HG03060 (cell line): ENCODE results near the gene AKAP9.
"Not testable (repeated sequence)": the region's sequence is repeated elsewhere in the genome, so short reads cannot be mapped to it uniquely, and the experiment has no call there.

Source experiments
- ATAC-seq: cut with Tn5 transposase; IDR thresholded peaks from one replicate; pipeline ENCODE4 v1.9.1; 2021; ENCODE audit warnings: low read depth, moderate number of reproducible peaks; ENCODE audit not compliant: unreplicated experiment

The AKAP9 gene

DNA sequence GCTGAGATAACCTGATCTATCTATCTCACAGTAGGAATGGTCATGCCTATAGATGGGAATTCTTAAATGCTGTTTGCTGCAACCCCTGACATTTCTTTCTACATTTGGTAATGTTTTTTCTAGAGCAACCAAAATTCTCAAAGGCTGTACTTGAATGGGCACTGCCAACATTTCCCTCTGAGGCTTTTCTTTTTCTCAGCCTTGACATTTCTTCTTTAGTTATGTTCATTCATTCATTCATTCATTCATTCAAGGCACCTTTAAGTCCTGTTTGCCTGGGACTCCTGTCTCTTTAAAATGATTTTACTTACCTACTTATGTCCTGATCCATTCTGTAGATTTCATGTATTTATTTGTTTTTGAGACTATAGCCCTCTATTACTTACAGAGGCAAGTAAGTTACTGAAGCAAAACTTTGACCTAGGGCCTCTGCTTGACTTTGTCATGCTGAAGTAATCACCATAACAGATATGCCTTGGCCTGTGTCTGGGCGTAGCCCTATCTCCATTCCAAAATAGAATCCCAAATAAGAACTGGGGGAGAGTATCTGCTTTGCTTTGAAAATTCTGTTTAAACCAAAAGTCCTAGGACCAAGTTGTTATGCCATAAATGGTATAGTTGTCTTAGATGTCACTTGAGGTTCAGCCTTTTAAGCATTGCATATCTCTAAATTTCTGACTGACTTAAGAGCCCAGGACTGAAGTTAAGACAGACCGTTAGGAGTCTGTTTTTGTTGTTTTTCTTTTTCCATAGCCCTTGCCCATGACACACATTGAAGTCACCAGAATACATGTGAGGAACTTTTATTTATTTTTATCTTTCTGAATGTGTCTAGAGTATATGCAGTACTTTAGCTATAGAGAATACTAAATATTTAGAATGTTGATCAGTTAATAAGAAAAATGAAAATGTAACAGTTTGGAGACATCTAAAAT, 59.2 kb downstream of the AKAP9 start:
- no peak for ATAC-seq

DNA sequence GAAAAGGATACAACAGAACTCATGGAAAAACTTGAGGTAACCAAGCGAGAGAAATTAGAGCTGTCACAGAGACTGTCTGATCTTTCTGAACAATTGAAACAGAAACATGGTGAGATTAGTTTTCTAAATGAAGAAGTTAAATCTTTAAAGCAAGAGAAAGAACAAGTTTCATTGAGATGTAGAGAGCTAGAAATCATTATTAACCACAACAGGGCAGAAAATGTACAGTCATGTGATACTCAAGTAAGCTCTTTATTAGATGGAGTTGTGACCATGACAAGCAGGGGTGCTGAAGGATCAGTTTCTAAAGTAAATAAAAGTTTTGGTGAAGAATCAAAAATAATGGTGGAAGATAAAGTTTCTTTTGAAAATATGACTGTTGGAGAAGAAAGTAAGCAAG, 62.1 kb downstream of the AKAP9 start:
- ATAC-seq: no peak

GRCh38 chr7:92006046-92006445, 65.4 kb downstream of the AKAP9 start:
- no peak for ATAC-seq

- no peak for ATAC-seq
These were observed 69.6 kb downstream of the AKAP9 start for GRCh38 chr7:92010215-92010614.

GRCh38 chr7:92013611-92014010, 72.9 kb downstream of the AKAP9 start:
- no peak for ATAC-seq

DNA sequence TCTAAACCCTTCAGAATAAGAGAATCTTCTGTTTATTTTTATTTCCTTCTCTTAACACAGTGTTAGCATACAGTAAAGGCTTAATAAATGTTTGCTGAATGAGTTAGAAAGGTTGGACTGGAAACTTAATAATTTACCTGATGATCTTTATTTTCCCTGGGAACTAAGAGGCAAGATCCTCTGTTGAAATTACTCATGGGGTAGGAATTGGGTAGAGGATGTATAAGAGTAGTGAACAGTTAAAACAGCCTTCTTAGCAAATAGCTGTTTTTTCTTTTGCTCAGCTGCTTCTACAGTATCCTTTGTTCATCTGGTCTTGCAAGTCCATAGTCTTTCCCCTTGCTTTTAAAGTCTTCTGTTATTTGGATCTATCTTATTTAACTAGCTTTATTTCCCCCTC, 80.0 kb downstream of the AKAP9 start:
- no peak for ATAC-seq

GRCh38 chr7:92025260-92025659, 84.6 kb downstream of the AKAP9 start:
- ATAC-seq: no peak

DNA sequence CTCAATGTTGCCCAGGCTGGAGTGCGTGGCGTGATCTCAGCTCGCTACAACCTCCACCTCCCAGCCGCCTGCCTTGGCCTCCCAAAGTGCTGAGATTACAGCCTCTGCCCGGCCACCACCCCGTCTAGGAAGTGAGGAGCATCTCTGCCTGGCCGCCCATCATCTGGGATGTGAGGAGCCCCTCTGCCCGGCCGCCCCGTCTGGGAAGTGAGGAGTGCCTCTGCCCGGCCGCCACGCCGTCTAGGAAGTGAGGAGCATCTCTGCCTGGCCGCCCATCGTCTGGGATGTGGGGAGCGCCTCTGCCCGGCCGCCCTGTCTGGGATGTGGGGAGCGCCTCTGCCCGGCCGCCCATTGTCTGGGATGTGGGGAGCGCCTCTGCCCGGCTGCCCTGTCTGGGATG, 86.0 kb downstream of the AKAP9 start:
- not testable (repeated sequence) for ATAC-seq

DNA sequence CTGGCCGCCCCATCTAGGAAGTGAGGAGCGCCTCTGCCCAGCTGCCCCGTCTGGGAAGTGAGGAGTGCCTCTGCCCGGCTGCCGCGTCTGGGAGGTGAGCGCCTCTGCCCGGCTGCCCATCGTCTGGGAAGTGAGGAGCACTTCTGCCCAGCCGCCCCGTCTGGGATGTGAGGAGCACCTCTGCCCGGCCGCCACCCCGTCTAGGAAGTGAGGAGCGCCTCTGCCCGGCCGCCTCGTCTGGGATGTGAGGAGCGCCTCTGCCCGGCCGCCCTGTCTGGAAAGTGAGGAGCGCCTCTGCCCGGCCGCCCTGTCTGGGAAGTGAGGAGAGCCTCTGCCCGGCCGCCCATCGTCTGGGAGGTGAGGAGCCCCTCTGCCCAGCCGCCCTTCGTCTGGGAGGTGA, 86.5 kb downstream of the AKAP9 start:
- ATAC-seq: not testable (repeated sequence)

GRCh38 chr7:92028226-92028625, 87.6 kb downstream of the AKAP9 start:
- ATAC-seq: no peak

GRCh38 chr7:92028686-92029085, 88.0 kb downstream of the AKAP9 start:
- ATAC-seq: no peak

- ATAC-seq: no peak
These were observed 93.5 kb downstream of the AKAP9 start for GRCh38 chr7:92034116-92034515.

- no peak for ATAC-seq
These were observed 94.9 kb downstream of the AKAP9 start for GRCh38 chr7:92035576-92035975.

DNA sequence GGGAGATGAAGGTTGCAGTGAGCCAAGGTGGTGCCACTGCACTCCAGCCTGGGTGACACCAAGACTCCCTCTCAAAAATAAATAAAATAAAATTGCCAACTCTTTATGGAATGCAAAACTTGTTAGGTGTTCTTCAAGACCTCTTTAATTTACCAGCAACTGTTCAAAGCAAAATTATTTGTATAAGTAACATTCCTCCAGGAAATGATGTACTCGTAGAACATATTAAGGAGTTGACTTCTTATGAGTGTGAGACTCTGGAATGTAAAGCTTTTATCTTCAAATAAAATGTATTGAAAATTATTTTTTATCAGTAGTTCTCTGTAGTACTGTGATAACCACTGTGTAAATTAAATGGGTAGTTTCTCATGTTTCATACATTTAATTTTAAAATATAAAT, 99.2 kb downstream of the AKAP9 start:
- no peak for ATAC-seq

DNA sequence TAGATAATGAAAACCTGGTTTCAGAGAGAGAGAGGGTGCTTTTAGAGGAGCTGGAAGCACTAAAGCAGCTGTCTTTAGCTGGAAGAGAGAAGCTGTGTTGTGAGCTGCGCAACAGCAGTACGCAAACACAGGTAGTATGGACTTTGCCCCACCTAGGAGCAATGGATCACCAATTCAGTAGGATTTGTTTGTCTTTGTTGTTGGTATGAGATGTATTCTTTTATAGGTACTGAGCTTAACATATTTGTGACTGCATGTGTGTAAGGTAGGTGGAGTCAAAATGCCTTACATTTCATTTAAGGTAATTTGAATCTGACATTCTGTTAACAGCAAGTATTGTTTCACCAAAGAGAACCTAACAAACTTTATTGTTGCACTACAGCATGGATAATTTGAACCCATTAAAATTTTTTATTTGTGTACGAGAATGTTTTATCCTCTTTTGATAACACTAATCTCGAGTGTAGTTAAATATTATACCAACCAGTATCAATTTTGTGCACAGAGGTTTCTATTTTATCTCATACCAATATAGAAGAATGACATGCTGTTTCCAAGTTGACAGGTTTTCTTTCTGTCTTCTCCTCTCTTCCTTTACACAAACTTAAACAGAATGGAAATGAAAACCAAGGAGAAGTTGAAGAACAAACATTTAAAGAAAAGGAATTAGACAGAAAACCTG, 101.5 kb downstream of the AKAP9 start:
- ATAC-seq: no peak

- no peak for ATAC-seq
These were observed 102.4 kb downstream of the AKAP9 start for GRCh38 chr7:92043098-92043497.

- ATAC-seq: no peak
These were observed 103.0 kb downstream of the AKAP9 start for GRCh38 chr7:92043637-92044036.

DNA sequence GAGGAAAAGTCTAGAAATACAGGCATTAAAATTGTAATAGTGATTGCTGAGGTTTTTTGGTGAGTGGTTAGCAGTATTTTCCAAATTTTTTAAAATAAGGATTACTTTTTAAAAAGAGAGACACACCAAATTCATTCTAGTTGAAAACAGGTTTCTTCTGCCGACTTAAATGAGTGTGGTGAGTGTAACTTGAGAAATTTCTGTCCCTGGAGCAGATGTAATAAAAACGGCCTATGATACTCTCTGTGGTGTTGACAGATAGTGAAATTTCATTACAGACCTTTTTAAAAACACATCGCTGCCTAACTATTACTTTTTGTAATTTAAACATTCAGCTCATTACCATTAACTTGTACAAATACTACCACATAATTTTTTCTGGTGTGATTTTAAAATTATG, 103.5 kb downstream of the AKAP9 start:
- no peak for ATAC-seq

DNA sequence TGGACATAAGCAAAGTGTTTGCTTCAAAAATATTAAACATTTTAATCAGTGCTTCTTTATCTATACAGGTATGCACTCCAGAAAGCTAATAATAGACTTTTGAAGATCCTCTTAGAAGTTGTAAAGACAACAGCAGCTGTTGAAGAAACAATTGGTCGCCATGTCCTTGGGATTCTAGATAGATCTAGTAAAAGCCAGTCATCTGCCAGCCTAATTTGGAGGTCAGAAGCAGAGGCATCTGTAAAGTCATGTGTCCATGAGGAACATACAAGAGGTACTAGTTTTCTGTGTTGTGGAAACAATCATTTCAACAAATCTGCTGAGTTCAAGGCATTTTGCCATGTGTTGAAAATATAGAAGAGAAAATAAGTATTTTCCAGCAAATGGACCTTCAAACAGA, 104.3 kb downstream of the AKAP9 start:
- no peak for ATAC-seq

DNA sequence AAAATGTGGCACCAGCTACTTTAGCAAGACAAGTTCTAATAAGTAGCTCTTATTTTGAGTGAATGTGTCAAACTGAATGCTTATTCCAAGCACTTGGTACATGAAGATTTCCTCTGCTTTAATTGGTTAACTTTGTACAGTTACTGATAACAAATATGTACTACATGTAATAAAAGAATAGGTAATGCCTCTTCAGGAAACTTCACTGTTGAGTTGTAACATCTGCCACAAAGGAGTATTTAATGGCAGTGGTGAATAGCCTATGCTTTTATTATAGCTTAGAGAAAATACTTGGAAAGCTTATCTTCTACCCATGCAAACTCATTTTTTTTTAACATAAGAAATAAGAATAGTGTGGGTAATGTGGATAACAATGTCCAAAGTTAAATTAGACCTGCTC, 111.0 kb downstream of the AKAP9 start:
- ATAC-seq: no peak

DNA sequence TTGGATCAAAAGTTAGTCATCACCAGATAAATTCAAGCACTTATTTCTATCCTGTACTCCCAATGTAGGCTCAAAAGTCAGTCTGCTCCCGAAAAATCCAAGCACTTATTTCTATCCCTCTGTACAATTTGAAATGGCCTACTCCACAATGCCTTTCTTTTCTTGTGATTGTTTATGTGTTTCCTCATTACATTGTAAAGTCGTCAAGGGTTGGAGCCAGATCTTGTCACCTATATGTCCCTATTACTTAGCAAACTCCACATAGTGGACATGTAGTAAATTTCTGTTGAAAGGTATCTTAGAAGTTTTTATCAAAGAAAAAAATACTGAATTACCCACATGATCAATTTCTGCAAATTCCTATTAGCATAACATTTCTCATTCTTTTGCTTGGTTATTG, 111.5 kb downstream of the AKAP9 start:
- no peak for ATAC-seq

DNA sequence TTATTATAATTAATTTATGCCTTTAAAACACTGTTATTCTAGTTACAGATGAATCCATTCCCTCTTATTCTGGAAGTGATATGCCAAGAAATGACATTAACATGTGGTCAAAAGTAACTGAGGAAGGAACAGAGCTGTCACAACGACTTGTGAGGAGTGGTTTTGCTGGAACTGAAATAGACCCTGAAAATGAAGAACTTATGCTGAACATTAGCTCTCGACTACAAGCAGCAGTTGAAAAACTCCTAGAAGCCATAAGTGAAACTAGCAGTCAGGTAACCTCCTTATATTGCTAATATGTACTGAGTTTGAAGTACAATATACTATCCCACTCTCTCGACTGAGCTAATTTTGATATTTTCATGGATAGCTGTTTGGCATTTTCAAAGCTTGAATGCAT, 112.0 kb downstream of the AKAP9 start:
- no peak for ATAC-seq
